Fibroblast of the conjunctiva (primary cell): Measurements from ENCODE around the gene PRKCB.

Experiments used
- DNase-seq: peaks from one replicate; pipeline ENCODE4 v3.0.0-alpha.2; 2010; ENCODE audit warnings: low read depth

PRKCB gene

GRCh38 chr16:23943604-23944003 is 107.8 kb downstream of the PRKCB start:
- no peak for DNase-seq

DNA sequence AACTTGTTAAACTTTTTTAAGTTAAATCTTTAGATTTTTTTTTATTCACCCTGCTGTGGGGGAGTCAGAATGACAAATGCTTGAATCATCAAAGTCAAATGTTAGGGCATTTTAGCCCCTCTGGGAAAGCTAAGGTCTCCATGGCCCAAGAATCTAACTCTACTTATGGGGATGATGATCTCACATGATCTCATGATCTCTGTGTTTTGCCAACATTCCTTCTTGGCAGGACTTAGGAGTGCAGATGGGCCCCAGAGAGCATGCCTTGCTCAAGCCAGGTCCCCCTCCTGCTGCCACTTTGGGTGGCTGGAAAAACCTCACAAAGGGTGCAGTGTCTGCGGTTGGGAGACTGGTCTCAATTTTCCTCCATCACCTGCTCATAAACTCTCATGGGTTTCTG is 108.6 kb downstream of the PRKCB start:
- no peak for DNase-seq

DNA sequence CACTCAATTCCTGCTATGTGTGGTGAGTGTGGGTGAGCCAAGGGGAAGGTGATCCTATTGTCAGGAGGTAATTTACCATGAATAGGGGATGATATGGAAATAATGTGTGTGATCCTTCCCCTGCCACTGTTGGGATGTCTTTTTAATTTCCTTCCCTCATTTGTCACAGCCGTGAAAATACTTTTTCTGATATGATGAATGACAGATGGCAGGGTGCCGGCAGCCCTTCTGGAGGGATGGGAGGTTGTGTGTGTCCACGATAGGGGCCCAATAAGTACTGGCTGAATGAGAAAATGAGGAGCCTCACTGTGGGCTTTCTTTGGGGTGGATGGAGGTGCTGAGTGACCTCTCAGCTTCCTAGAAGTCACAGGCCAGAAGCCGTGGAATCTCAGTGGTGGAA is 109.5 kb downstream of the PRKCB start:
- DNase-seq, result no peak

GRCh38 chr16:23947838-23948237 is 112.1 kb downstream of the PRKCB start:
- DNase-seq, result no peak

DNA sequence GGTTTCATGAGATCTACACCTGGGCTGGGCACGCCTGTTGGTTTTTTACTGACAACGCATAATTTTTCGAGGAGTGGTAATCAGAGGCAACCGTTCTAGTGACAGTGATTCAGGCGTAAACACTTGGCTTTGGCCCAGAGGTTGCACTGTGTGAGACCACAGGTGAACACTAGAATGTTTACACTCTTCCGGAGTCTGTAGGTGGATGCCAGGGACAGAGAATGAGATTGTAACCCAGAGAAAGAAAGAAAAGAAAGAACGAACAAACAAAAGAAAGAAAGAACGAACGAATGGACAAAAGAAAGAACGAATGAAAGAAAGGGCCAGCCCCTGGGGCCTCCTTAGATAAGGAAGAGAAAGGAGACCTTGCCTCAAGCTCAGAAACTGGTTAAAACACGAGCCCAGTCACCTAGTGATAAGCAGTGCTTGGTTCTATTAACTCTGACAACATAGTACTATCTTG is 113.2 kb downstream of the PRKCB start:
- DNase-seq, result no peak

DNA sequence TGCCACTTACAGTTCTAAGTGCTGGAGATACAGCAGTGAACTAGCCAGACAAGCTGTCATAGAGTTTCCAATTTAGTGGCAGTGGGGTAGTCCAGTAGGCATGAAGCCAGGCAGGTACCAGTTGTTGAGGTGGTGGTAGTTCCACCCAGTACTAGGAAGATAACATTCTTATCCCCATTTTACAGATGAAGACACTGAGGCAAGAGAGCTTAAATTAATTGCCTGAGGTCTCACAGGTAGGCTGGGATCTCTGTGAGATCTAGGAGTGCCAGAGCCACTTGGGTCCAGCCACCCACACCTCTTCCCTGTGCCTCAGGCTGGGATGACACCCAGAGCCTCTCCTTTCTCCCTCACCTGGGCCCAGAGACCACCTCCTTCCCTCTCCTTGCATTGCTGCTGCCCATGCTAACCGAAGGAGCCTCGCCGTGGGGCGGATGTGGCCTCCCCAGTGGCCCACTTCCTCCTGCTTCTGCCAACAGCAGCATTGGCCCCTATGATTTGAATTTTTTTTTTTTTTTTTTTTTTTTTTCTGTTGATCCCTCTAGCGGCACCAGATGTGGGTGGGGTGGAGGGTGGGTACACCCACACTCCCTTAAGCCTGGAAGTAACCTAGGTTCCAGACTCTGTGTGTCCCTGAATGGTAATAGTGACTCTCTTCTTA is 114.0 kb downstream of the PRKCB start:
- DNase-seq, result no peak

DNA sequence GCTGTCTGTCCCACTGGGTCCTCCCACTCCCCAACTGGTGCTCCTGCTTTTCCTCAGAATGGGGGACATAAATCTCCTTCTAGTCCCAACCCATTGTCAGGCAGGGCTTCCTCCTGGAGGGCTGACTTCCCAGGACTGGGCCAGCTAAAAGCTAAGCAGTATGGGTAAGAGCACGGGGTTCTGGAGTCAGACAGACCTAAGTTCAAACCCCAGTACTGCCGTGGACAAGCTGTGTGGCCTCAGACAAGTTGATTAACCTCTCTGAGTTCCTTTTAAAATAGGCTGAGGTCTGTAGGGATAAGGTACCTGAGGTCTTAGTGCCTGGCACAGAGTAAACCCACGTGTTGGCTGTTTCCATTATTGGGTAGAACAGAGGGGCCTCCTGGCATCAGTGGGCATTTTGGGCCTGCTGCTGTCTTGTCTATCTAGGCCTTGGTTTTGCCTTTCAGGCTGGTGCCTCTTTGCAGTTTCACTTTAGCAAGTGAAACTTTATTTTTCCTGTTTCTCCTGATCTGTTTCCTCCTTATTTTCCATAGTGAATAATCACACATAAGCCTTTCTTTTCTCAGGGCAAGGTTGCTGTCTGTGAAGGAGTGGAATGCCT is 114.6 kb downstream of the PRKCB start:
- DNase-seq, result no peak

DNA sequence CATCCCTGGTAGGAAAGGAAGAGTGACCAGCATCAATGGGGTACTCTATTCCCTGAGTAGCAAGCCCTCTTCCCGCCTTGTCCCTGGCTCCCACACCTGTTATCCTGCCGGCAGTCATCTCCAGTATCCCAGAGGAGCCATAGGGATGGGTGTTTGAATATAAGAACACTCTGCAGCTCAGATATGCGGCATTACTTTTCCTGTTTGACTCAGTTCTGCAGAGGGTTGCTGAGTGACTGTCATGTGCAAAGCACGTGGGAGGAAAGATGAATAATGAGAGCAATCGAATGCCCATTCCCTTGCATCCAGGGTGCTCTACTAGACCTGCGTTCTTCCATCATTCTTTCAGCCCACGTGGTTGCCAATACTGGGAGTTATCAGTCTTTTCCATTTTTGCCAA is 115.1 kb downstream of the PRKCB start:
- DNase-seq, result no peak

DNA sequence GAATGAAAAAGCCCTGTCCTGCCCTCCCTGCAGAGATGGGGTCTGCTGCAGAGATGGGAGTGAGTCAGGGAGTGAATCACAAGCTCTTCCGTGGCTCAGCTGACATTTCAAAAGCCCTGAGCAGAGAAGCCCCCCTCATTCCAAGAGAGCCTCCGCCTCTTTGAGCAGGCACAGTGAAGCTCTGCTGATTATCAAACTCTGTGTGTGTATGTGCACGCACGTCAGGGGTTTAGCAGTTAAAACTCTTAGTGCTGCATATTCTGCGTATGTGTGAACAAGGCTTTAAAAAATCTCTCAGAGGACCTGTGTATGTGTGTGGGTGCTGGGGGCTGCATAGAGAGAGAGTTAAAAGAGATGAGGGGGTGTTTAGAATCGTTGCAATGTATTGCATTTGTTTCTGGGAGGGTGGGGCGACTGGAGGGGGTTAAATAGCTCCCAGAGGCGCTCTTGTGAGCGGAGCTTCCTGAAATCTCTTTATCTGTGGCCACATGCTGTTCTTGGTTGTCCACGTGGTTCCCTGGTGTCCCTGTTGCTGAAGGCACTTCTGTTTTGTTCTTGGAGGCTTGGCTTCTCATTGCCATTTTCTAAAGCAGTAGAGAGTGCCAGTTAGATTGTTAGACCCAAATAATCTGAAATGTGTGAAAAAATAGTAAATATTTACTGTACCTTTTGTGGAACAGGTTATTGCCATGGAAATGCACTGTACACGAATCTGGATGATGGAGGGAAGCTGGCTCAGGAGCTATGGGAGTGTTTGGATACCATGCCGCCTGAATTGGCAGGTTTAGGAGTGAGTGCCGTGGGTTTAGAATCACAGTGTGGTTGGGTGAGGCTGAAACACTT is 116.6 kb downstream of the PRKCB start:
- no peak for DNase-seq

- DNase-seq, result no peak
Observed at GRCh38 chr16:23952971-23953300, 117.2 kb downstream of the PRKCB start.

GRCh38 chr16:23953476-23953875 is 117.7 kb downstream of the PRKCB start:
- DNase-seq, result no peak

- no peak for DNase-seq
Observed at GRCh38 chr16:23955088-23955487, 119.3 kb downstream of the PRKCB start.

GRCh38 chr16:23957287-23957686 is 121.5 kb downstream of the PRKCB start:
- no peak for DNase-seq

GRCh38 chr16:23959072-23959751 is 123.4 kb downstream of the PRKCB start:
- no peak for DNase-seq

GRCh38 chr16:23959752-23960072 is 123.9 kb downstream of the PRKCB start:
- no peak for DNase-seq

DNA sequence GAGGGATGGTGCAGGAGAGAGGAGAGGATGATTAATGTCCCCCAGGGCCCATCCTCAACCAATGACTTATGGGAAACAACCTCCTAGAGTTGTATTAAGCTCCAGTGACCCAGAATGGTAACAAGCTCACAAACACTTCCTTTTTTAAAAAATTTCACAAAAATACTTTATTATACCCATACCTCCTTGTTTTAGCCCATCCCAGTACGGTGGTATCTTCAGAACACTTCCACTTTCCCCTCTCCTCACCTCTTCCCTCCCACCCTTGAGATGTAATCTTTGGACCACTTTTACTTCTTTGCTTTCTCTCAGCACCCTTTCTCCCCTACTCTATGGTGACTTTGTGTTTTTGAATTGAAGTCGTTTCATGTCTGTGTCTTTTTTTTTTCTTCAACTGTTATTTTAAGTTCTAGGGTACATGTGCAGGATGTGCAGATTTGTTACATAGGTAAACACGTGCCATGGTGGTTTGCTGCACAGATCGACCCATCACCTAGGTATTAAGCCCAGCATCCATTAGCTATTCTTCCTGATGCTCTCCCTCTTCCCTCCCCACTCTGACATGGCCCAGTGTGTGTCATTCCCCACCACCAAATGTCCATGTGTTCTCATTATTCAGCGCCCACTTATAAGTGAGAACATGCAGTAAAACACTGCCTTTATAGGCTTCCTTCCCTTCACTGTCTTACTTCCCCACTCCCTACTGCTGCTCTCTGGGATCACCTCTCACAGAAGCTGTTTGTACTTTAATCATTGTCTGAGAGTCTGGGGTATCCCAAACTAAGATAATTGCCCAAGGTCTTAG is 124.5 kb downstream of the PRKCB start:
- DNase-seq, result no peak

DNA sequence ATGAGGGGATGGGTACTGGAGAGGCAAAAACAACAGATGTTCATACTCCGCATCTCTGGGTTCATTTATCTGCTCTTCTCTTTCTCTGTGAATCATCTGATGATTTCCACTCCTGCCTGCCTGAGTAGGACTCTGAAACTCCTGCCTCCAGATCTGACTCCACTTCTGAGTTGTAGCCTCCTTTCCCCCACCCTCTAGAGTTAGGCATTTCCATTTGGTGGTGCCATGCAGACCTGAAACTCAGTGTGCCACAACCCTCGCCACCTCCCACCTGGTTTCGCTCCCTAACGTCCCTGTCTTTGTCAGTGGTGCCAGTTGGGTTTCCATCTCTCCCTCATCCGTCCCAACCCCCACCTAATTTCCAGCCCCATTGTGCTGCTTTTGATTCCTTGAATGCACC is 126.2 kb downstream of the PRKCB start:
- DNase-seq, result no peak

DNA sequence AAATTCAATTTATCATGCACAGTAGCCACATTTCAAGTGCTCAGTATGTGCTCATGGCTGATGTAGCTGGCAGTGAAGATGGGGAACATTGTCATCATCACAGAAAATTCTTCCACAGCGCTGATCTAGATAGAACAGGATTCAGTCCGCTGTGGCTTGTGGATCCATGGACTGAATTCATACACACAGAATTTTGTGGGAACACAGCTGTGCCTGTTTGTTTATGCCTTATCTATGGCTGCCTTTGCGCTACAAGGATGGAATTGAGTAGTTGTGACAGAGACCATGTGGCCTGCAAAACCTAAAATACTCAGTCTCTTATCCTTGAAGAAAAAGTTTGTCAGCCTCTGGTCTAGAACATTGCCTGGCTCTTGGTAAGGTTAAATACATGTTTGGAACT is 128.4 kb downstream of the PRKCB start:
- DNase-seq, result no peak

- no peak for DNase-seq
Observed at GRCh38 chr16:23965137-23965733, 129.5 kb downstream of the PRKCB start.

DNA sequence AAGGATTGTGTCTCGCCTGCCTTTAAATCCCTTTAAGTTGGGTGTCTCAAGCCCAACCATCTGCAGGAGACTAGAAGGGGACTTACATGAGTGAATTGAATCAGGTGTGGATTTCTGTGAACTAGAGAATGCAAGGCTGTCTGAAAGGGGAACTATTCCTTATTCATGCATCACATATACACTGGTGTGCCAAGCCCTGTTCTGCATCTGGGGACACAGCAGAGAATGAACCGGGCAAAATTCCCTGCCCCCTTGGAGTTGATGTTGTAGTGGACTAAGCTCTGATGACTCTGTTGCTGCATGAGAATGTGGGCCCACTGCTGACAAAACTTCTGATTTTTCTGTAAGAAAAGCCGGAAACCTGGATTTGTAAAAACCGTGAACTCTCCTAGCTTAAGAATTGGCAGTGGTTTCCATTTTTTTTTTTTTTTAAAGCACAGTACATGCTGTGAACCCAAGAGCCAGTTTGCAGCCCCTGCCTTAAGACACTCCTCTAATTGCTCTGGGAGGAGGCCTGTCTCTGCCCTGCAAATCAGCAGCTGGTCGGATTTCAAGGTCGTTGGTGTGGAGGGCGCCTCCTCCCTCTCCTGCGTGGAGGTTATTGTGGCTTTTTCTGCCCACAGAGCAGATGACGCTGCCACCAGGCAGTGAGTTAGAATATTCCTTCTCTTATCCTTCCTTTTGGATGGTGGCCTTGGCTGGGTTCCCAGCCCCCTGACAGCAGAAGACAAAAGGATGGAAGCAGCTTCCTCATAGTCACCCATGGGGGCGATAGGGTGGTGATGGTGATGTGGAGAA is 131.0 kb downstream of the PRKCB start:
- DNase-seq, result no peak

- DNase-seq, result no peak
Observed at GRCh38 chr16:23967775-23968174, 132.0 kb downstream of the PRKCB start.
